ENCODE measurements around the gene HLA-B.
"Not testable (repeated sequence)": the region's sequence is repeated elsewhere in the genome, so short reads cannot be mapped to it uniquely, and the experiment has no call there.

HLA-B gene

DNA sequence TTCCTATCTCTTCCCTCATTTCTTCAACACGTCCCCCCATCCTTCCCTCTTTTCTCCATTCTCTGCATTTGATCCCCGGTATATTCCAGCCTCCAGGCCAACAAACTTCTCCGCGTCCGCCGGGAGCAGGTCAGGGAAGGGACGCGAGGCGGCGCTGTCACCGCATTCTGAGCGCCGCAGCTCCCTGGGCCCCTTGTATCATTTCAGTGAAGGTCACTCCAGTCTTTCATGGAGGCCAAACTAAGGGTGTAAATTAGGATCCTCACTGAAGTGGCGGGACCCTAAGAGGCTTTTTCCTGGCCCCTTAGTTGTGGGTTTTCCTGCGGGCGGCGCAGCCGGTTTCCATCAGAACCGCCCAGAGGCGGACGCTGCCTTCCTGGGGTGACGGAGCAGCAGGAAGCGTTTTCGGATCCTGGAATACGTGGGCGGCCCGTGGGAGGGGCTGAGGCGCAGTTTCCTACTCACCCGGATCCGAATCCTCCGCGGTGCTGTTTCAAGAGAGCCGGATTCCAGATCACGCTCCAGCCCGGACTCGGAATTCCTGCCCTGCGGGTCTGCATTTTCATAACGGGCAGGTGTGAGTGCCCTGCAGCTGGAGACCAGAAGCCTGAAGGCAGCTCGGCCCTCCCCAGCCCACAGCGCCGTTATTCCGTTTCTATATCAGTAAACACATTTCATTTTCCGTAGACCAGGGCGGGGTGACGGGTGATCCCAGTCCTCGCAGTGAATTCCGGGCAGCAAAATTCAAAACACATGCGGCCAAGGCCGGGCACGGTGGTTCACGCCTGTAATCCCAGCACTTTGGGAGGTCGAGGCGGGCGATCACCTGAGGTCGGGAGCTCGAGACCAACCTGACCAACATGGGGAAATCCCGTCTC lies 42.8 kb upstream of the HLA-B start:
- Histone ChIP-seq H4K20me1 (ENCODE audit: insufficient read depth, low read length) (no peaks in the 10 kb centered on the region), H3K79me2 (ENCODE audit: low read length) (peaks cover 34% of the 10 kb centered on the region), H3K36me3 (replicated peaks; ENCODE audit: insufficient read depth, low read length) (no peaks in the 10 kb centered on the region), H3F3A (ENCODE audit: insufficient read depth, low read length) (peaks cover 30% of the 10 kb centered on the region), H3K27me3 (replicated peaks; ENCODE audit: insufficient read depth, low read length) (no peaks in the 10 kb centered on the region), H3K4me3 (ENCODE audit: low read length) (peak overlapping the region; percentile 85), H3K27ac (ENCODE audit: low read length) (peak overlapping the region; percentile 46; the same call in 1 of the 2 replicates), H3K9ac (ENCODE audit: low read length) (peak overlapping the region; percentile 65), H2AFZ (ENCODE audit: low read length) (peak overlapping the region; percentile 92), H3K9me2 (replicated peaks; ENCODE audit: insufficient read depth, low read length) (no peaks in the 10 kb centered on the region), H3K4me2 (ENCODE audit: low read depth, low read length) (peak overlapping the region; percentile 97), H3K4me1 (ENCODE audit: low read length) (peaks cover 27% of the 10 kb centered on the region), H3K9me3 (replicated peaks; ENCODE audit: insufficient read depth, low read length) (no peaks in the 10 kb centered on the region)
- DNase-seq: peak; percentile 73
- no peak for TF ChIP-seq EZH2 (optimal IDR thresholded peaks at IDR 0.05; ENCODE audit: low read depth, low read length)
- TF ChIP-seq, protein P1, sequence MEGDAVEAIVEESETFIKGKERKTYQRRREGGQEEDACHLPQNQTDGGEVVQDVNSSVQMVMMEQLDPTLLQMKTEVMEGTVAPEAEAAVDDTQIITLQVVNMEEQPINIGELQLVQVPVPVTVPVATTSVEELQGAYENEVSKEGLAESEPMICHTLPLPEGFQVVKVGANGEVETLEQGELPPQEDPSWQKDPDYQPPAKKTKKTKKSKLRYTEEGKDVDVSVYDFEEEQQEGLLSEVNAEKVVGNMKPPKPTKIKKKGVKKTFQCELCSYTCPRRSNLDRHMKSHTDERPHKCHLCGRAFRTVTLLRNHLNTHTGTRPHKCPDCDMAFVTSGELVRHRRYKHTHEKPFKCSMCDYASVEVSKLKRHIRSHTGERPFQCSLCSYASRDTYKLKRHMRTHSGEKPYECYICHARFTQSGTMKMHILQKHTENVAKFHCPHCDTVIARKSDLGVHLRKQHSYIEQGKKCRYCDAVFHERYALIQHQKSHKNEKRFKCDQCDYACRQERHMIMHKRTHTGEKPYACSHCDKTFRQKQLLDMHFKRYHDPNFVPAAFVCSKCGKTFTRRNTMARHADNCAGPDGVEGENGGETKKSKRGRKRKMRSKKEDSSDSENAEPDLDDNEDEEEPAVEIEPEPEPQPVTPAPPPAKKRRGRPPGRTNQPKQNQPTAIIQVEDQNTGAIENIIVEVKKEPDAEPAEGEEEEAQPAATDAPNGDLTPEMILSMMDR (IDR thresholded peaks at IDR 0.05; ENCODE audit: low read length): peak; percentile 91

GRCh38 chr6:31397901-31398525 lies 41.0 kb upstream of the HLA-B start:
- peaks cover 18% of the 10 kb centered on the region for H3K79me2 ChIP-seq (ENCODE audit: low read length)
- H4K20me1 ChIP-seq (ENCODE audit: insufficient read depth, low read length): no peaks in the 10 kb centered on the region
- H2AFZ ChIP-seq (ENCODE audit: low read length): no peak overlapping the region
- no peaks in the 10 kb centered on the region for H3K9me3 ChIP-seq (replicated peaks; ENCODE audit: insufficient read depth, low read length)
- no peaks in the 10 kb centered on the region for H3K27me3 ChIP-seq (replicated peaks; ENCODE audit: insufficient read depth, low read length)
- no peak overlapping the region for H3K4me2 ChIP-seq (ENCODE audit: low read depth, low read length)
- H3K9ac ChIP-seq (ENCODE audit: low read length): no peak overlapping the region
- TF ChIP-seq EZH2phosphoT487 (IDR thresholded peaks at IDR 0.05; ENCODE audit: low read length): no peak
- TF ChIP-seq EZH2 (optimal IDR thresholded peaks at IDR 0.05; ENCODE audit: low read depth, low read length): no peak
- TF ChIP-seq, protein P1 (IDR thresholded peaks at IDR 0.05; ENCODE audit: low read length): no peak
- no peaks in the 10 kb centered on the region for H3K36me3 ChIP-seq (replicated peaks; ENCODE audit: insufficient read depth, low read length)
- H3K4me3 ChIP-seq (ENCODE audit: low read length): no peak overlapping the region
- H3K9me2 ChIP-seq (replicated peaks; ENCODE audit: insufficient read depth, low read length): no peaks in the 10 kb centered on the region
- H3F3A ChIP-seq (ENCODE audit: insufficient read depth, low read length): peaks cover 30% of the 10 kb centered on the region
- DNase-seq: no peak
- no peak overlapping the region for H3K27ac ChIP-seq (ENCODE audit: low read length)
- peaks cover 27% of the 10 kb centered on the region for H3K4me1 ChIP-seq (ENCODE audit: low read length)

GRCh38 chr6:31397153-31397499 lies 40.1 kb upstream of the HLA-B start:
- not testable (repeated sequence) for H2AFZ ChIP-seq (ENCODE audit: low read length); H3K27me3 ChIP-seq (replicated peaks; ENCODE audit: insufficient read depth, low read length); H3K36me3 ChIP-seq (replicated peaks; ENCODE audit: insufficient read depth, low read length); H3K9ac ChIP-seq (ENCODE audit: low read length); DNase-seq; H3K9me2 ChIP-seq (replicated peaks; ENCODE audit: insufficient read depth, low read length); H4K20me1 ChIP-seq (ENCODE audit: insufficient read depth, low read length); H3K4me3 ChIP-seq (ENCODE audit: low read length); H3K9me3 ChIP-seq (replicated peaks; ENCODE audit: insufficient read depth, low read length); H3K27ac ChIP-seq (ENCODE audit: low read length)
- peaks cover 11% of the 10 kb centered on the region for H3K79me2 ChIP-seq (ENCODE audit: low read length)
- peaks cover 24% of the 10 kb centered on the region for H3K4me1 ChIP-seq (ENCODE audit: low read length)
- peak overlapping the region; percentile 37; the same call in 1 of the 2 replicates for H3K4me2 ChIP-seq (ENCODE audit: low read depth, low read length)
- peaks cover 21% of the 10 kb centered on the region for H3F3A ChIP-seq (ENCODE audit: insufficient read depth, low read length)
